Stimulated activated CD8-positive, alpha-beta memory T cell treated with anti-CD3 and anti-CD28 coated beads, Interleukin-4, amount 100 ng/mL, for 4 hours (primary cell): Measurements from ENCODE around the gene RYR1.
"Not testable (repeated sequence)": the region's sequence is repeated elsewhere in the genome, so short reads cannot be mapped to it uniquely, and the experiment has no call there.

ENCODE experiments used
- DNase-seq, 2 donors: peaks; one replicate each; pipeline ENCODE4 v3.0.0-alpha.2; 2020; ENCODE audit warnings: low read depth in 2 of 2, low spot score in 1 of 2

Gene RYR1

DNA sequence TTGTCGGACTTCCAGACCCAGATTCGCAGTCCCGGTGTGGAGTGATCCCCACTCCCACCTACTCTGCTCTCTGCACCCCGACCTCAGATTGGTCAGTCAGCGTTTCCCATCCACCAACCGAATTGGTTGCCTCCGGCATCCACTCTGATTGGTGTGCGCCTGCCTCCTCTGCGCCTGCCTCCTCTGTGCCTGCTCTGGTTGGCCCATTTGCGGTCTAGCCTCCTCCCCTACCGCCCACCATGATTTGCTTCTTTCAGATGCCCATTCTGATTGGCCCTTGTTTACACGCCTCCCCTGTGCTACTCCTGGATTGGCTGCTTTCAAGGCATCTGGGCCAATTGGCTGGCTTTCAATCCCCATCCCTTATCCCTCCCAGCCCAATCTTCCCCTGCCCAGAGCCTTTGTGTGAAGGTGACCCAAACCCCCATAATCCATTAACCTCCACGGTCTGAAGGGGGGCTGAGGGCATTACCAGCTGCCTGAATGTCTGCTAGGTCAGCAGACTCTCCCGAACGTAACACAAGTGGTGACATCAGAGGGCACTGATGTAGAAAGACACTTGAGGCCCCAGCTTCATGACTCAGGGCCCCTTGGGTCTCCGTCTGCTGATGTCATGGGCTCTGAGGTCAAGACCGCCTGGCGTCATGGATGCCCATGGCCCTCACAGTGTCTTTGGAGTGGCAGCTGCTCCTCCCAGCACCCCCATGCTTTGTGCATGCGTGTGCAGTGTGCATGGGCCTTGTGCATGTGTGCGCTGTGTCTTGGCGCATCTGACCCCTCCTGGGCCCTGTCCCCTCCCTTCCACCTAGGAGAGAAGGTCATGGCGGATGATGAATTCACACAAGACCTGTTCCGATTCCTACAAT lies 103.8 kb downstream of the RYR1 start:
- DNase-seq, result no peak

DNA sequence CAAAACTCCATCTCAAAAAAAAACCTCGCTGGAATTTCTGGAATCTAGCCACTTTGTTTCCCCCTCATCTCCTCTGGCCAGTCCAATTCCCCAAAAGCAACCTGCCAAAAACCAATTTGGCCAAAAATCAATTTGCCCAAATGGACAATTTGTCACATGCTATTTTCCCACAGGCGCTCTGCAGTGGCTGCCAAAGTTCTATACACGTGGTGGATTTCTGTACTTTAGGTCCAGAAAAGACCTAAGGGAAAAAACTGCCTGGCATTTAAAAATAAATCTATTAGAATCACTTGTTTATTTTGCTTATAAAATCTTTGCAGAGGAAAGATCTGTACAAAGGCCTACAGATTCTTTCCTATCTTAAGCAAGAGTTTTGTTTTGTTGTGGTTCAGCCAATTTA lies 104.9 kb downstream of the RYR1 start:
- DNase-seq, result no peak

DNA sequence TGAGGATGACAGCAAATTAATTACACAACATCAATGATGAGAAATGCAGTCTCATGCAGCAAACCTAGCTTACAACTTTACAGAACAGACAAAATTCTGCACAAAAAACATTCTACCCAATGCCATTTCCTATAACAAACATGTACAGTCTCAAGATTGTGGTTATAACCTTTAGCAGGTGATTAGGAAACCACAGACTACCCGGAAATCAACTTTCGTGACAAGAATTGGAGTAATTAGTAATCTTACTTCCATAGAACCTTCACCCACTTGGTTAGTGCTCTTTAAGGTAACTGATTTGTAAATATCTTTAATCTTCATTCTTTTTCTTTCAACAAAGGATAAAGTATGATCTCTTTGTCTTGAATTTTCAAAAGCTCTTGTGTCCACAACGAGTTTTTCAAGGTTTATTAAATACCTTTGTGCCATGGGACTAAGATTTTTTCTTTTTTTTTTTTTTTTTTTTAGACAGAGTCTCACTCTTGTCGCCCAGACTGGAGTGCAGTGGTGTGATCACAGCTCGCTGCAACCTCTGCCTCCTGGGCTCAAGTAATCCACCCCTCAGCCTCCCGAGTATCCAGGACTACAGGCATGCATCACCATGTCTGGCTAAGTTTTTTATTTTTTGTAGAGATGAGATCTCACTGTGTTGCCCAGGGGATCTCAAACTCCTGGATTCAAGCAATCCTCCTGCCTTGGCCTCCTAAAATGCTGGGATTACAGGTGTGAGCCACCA lies 105.5 kb downstream of the RYR1 start:
- DNase-seq, result no peak

DNA sequence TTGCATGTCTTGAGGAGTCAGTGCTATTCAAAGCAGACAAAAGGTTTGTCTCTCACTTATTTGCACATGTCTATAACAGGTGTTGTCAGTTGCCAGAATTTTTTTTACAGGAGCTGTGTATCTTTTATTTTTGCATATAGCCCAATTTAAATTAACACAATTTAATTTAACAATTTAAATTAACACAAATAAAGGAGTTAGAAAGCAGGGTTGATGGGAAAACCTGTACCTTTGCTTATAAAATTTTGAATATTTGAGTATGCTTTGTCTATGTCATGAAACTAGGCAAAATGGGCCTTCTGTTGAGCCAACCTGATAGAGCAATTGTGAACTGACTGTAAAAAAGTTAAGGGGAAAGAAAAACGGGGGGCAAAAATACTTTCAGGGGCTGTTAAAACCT lies 106.3 kb downstream of the RYR1 start:
- DNase-seq, result no peak

DNA sequence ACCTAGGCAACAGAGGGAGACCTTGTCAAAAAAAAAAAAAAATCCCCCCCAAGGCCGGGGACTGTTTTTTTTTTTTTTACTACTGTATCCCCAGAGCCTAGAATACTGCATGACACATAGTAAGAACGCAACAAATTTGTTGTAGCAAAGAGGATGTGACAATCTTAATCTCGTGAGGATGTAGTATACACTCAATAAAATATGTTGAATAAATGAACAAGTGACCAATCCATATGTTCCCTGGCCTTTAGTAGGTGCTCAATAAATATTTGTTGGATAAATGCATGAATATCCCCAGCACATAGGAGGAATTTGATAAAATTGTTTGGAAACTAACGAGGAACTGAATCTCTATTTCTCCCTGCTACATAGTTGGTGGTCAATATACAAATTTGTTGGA lies 108.5 kb downstream of the RYR1 start:
- no peak for DNase-seq

DNA sequence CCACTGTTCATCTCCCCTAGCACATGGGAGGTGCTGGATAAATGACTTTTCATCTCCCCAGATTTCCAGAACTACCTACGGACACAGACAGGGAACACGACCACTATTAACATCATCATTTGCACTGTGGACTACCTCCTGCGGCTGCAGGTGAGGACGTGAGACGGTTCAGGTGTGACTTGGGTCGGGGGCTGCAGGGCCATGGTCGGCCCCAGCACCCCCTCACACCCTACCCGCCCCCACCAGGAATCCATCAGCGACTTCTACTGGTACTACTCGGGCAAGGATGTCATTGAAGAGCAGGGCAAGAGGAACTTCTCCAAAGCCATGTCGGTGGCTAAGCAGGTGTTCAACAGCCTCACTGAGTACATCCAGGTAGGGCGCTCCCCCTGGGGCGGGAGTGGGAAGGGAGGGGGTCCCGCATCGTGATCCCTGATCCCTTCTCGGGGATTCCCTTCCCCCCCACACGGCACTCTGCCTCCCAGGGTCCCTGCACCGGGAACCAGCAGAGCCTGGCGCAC lies 109.9 kb downstream of the RYR1 start:
- DNase-seq, result no peak

DNA sequence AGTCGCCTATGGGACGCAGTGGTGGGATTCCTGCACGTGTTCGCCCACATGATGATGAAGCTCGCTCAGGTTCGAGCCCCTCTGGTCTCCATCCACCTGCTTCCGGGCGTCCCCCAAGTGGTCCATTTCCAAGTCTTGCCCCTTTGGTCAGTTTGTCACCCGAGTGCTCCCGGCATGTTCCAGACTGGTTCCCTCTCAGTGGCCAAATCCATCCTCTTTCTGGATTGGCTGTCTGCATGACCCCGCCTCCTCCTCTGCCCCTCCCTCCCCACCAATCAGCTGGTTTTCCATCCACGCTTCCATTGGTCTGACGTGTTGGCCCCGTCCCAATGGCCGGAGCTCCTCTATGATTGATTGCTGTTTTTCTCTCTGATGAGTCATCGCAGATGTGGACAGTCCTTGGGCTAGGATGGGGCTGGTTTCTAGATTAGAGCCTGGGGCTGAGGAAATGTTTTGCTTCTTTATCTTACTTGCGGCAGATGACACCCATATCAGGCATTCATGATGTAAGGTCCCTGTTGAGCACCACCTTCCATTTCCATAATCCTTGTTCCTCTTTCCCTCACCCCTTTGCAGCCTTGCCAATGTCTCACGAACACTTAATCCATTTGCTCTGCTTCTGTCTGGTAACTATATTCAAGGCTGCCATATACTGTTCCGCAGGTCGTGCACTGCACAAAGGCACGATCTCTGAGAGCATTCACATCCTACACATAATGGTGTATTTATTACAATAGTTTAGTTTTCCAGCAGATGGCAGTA lies 110.5 kb downstream of the RYR1 start:
- no peak for DNase-seq

DNA sequence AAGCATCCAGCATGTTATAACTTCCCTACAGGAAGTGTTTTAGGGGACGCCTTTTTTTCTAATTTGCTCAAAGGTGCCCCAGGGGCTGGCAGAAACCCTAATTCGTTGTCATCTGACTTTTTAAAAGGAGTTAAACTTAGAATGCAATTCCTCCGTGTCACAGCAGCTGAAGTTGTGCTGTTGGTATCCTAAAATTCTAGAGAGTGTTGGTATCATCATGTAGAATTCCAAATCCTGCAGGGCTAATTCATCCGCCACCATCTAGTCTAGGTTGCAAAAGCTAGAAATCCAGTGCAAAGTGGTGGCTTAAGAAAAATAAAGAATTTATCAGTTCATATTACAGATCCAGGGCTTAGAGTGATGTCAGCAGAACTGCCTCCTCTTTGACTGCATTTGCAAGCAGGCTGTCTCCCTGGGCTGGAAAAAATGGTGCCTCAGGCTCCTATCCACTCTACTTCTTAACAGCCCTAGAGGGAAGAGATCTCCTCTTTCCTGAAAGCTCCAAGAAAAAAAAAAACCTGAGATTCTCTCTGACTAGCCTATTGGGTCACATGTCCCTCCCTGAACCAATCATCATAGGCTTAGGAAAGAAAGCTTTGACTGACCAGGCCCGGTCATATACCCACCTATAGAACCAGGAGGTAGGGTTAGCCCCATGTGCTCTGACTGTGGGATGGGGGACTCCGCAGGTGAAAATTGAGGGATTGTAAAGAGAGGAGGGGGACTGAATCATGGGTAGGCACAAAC lies 111.3 kb downstream of the RYR1 start:
- no peak for DNase-seq

DNA sequence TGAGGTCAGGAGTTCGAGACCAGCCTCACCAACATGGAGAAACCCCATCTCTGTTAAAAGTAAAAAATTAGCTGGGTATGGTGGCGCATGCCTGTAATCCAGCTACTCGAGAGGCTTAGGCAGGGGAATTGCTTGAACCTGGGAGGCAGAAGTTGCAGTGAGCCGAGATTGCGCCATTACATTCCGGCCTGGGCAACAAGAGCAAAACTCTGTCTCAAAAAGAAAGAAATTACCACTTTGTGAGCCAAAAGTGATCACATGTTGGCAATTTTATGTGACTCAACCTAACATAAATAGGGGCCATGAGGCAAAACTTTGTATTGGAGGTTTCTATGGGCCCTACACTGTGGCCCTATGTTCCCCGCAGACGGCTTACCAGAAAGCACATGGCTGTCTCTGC lies 112.1 kb downstream of the RYR1 start:
- DNase-seq, result no peak

DNA sequence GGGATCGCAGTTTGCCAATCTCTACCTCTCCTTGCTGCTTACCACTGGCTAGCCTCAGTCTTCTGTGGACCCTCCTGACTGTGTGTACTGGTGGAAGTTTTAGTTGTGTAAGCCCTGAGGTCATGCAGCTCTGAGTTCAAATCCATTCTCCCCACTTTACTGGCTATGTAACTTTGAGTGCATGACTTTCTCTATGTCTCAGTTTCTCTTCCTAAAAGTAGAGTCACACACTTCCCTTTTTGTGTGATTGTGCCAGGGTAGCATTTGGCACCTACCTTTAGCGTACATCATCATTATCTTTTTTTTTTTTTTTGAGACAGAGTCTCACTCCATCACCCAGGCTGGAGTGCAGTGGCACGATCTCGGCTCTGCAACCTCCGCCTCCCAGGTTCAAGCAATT lies 113.9 kb downstream of the RYR1 start:
- DNase-seq, result no peak

DNA sequence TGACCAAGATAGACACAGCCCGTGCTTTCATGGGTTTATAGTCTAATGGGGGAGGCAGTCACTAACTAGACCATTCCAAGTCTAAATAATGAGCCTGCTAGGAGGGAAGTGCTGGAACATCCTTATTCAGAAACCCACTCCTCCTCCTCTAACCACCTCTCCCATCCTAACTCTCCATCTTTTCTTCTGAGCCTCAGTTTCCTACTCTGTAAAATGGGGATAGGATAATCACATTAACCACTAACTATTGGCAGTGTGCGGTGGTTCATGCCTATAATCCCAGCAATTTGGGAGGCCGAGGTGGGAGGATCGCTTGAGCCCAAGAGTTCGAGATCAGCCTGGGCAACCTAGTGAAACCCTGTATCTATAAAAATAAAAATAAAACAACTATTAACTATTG lies 115.6 kb downstream of the RYR1 start:
- no peak for DNase-seq

DNA sequence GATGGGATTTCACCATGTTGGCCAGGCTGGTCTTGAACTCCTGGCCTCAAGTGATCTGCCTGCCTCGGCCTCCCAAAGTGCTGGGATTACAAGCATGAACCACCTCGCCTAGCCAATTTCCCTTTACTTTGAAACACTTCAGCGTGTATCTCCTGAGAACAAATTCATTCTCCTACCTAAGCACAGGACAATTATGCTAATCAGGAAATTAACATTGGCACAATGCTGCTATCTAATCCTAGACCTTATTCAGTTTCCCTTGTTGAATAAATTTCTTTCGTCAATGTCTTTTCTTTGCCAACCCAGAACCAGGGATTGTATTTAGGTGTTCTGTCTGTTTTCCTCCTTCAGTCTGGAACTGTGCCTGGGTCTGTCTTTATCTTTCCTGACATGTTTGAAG lies 116.5 kb downstream of the RYR1 start:
- no peak for DNase-seq

DNA sequence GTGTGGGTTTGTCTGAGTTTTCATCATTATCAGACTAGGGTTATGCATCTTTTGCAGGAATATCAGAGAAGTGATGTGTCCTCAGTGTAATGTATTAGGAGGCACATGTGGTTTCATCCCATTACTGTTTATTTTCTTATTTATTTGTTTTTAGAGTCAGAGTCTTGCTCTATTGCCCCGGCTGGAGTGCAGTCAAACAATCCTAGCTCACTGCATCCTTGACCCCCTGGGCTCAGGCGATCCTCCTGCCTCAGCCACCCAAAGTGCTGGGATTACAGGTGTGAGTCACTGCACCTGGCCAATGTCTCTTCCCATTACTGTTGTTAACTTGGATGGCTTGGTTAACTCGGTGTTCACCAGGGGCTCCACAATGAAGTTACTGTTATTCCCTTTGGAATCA lies 116.9 kb downstream of the RYR1 start:
- DNase-seq, result no peak

DNA sequence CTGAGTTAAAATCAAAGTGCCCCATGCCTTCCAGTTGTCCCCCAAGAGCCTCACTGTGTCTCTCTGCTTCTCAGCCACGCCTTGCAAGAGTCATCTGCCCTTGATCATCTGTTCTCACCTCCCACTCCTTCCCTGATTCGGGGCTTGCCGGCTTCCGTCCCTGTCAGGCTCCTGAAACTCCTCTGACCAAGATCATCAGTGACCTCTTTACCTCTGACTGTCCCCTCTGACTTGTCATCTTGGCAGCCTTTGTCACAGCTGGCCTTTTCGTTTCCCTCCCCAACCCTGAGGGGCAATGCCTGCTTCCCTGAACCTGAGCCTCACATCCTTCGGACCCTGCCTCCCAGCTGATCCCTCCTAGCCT lies 117.9 kb downstream of the RYR1 start:
- peak in 1 of 2 donors; percentile 38 for DNase-seq

DNA sequence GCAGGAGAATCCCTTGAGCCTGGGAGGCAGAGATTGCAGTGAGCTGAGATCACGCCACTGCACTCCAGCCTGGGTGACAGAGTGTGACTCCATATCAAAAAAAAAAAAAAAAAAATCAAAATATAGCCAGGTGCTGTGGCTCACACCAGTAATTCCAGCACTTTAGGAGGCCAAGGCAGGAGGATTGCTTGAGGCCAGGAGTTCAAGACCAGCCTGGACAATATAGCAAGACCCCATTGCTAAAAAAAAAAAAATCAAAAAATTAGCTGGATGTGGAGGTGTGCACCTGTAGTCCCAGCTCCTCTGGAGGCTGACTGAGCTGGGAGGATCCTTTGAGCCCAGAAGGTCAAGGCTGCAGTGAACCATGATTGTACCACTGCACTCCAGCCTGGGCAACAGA lies 119.7 kb downstream of the RYR1 start:
- DNase-seq, result not testable (repeated sequence)

DNA sequence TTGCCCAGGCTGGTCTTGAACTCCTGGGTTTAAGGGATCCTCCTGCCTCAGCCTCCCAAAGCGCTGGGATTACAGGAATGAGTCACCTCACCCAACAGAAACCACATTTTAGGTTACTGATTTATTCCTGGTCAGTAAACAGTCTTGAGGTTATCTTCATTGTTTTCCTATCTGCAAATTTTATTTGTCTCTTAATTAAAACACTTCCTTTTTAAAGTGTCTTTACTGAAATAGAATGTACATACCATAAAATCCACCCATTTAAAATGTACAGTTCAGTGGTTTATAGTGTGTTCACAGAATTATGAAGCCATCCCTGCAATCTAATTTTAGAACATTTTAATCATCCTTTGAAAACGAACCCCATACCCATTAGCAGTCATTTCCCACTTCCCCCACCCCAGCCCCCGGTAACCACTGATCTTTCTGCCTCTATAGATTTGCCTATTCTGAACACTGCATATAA lies 121.2 kb downstream of the RYR1 start:
- DNase-seq, result no peak

DNA sequence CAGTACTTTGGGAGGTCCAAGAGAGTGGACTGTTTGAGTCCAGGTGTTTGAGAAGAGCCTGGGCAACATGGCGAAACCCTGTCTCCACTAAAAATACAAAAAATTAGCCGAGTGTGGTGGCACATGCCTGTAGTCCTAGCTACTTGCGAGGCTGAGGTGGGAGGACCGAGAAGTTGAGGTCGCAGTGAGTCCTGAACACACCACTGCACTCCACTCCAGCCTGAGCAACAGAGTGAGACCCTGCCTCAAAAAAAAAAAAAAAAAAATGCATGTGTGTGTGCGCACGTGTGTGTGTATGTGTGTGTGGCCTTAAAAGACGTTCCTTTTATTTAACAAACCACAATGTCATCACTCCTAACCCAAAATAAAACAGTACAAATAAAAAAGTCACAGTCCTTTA lies 121.7 kb downstream of the RYR1 start:
- no peak for DNase-seq

DNA sequence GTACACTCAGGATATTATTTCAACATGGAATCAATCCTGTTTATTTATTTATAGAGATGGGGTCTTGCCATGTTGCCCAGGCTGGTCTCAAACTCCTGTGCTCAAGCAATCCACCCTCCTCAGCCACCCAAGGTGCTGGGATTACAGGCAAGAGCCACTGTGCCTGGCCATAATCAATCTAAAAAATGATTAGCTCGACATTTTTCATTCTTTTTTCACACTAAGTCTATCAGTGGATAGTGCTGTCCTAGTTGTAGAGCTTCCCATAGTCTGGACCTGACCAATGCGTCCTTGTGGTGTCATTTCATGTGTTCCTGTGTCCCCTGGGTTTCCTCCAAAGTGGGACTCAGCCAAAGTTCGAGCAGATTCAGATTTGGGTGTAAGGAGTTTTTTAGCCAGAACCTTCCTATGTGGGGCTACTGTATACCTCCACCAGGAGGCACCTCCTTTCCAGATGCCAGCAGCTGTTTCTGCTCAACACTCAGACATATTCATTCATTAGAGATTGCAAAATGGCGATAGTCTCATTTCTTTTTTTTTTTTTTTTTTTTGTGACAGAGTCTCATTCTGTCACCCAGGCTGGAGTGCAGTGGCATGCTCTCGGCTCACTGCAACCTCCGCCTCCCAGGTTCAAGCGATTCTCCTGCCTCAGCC lies 123.2 kb downstream of the RYR1 start:
- no peak for DNase-seq

DNA sequence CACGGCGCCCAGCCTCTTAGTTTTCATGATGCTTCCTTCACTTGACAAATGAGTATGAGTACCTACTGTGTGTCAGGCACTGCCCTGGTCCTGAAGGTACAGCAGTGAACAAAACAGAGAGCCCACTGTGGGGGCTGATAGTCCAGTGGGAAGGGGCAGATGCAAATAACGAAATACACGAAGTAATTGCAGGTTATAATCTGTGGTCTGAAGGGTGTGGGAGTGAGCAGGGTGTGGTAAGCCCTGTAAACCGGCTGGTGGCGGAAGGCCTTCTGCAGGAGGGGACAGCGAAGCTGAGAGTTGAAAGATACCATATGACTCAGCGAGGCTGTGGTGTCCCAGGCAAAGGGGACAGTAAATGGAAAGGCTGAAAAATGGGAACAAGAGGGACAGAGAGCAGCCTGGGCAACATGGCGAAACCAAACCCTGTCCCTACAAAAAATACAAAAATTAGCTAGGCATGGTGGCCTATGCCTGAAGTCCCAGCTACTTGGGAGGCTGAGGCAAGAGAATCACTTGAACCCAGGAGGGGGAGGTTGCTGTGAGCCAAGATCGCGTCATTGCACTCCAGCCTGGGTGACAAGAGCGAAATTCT lies 123.8 kb downstream of the RYR1 start:
- peak in 1 of 2 donors; percentile 21 for DNase-seq

DNA sequence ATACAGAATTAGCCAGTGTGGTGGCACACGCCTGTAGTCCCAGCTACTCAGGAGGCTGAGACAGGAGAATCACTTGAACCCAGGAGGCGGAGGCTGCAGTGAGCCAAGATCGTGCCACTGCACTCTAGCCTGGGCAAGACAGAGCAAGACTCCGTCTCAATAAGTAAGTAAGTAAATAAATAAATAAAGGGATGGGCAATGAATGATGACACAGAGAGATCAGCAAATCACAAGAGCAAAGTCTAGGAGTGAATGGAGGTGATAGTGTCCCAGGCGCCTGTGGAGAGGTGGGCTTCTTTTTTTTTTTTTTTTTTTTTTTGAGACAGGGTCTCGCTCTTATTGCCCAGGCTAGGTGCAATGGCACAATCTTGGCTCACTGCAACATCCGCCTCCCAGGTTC lies 125.4 kb downstream of the RYR1 start:
- DNase-seq, result not testable (repeated sequence)
